Measurements from ENCODE around the gene ITGA3. TPM values are rescaled to one million over a fixed set of nuclear protein-coding genes. Genes with fewer than 3 reads are reported as not detected.

ITGA3 gene
- total RNA-seq, 2 donors from 2014 or later = 31.0 to 36.3 TPM

- peak overlapping the region; percentile 59 to 87 (median 71) for H3K27ac ChIP-seq
- H3K36me3 ChIP-seq (replicated peaks in 1 of 2; ENCODE audit: insufficient read depth in 1 of 2, low read depth in 2 of 2) = peaks cover 0 to 15% of the 10 kb centered on the region in 2 donors
- H3K4me1 ChIP-seq = peaks cover 24% of the 10 kb centered on the region
- 57 to 70% methylated on average over 2 to 16 of the region's 19 CpGs for WGBS, 2 donors
- peak in 1 of 3 donors; percentile 47 for TF ChIP-seq POLR2A (IDR thresholded peaks at IDR 0.05)
- no peak for TF ChIP-seq CTCF (IDR thresholded peaks at IDR 0.05)
- ATAC-seq = peak; percentile 49
- DNase-seq = peak; percentile 61 to 93 (median 84)
- no peaks in the 10 kb centered on the region for H3K27me3 ChIP-seq
- intact Hi-C loops (cut with DNase I) = no loop called here
- no peaks in the 10 kb centered on the region for H3K9me3 ChIP-seq
- H3K4me3 ChIP-seq = no peak overlapping the region
Measured at GRCh38 chr17:50110591-50111349, 54.9 kb downstream of the ITGA3 start.

GRCh38 chr17:50111673-50112655 is 56.1 kb downstream of the ITGA3 start:
- 26 to 53% methylated on average over 5 to 14 of the region's 14 CpGs for WGBS, 2 donors
- Histone ChIP-seq H3K36me3 (replicated peaks in 1 of 2; ENCODE audit: insufficient read depth in 1 of 2, low read depth in 2 of 2) (peaks cover 0 to 10% of the 10 kb centered on the region in 2 donors), H3K4me3 (no peak overlapping the region), H3K4me1 (peaks cover 30% of the 10 kb centered on the region), H3K27me3 (no peaks in the 10 kb centered on the region), H3K9me3 (no peaks in the 10 kb centered on the region), H3K27ac (peak overlapping the region; percentile 59 to 87 (median 71))
- DNase-seq (peak; percentile 58 to 86 (median 72)), ATAC-seq (peak; percentile 76)
- intact Hi-C loops (cut with DNase I) = no loop called here
- TF ChIP-seq CTCF (IDR thresholded peaks at IDR 0.05) (no peak), POLR2A (IDR thresholded peaks at IDR 0.05) (peak in 1 of 3 donors; percentile 25)

- intact Hi-C loops (cut with DNase I) = no loop called here
- Histone ChIP-seq H3K9me3 (no peaks in the 10 kb centered on the region), H3K36me3 (replicated peaks in 1 of 2; ENCODE audit: insufficient read depth in 1 of 2, low read depth in 2 of 2) (peaks cover 0 to 6% of the 10 kb centered on the region in 2 donors), H3K4me1 (peaks cover 36% of the 10 kb centered on the region), H3K27me3 (no peaks in the 10 kb centered on the region), H3K4me3 (no peak overlapping the region), H3K27ac (no peak overlapping the region)
- WGBS, 2 donors = 54 to 61% methylated on average over 17 of the region's 17 CpGs
- no peak for TF ChIP-seq POLR2A (IDR thresholded peaks at IDR 0.05)
- peak in 2 of 7 experiments; percentile 23 to 25 for TF ChIP-seq CTCF (IDR thresholded peaks at IDR 0.05)
- no peak for ATAC-seq
- peak in 1 of 4 donors; percentile 46 for DNase-seq
Measured at GRCh38 chr17:50112694-50113093, 56.8 kb downstream of the ITGA3 start.

DNA sequence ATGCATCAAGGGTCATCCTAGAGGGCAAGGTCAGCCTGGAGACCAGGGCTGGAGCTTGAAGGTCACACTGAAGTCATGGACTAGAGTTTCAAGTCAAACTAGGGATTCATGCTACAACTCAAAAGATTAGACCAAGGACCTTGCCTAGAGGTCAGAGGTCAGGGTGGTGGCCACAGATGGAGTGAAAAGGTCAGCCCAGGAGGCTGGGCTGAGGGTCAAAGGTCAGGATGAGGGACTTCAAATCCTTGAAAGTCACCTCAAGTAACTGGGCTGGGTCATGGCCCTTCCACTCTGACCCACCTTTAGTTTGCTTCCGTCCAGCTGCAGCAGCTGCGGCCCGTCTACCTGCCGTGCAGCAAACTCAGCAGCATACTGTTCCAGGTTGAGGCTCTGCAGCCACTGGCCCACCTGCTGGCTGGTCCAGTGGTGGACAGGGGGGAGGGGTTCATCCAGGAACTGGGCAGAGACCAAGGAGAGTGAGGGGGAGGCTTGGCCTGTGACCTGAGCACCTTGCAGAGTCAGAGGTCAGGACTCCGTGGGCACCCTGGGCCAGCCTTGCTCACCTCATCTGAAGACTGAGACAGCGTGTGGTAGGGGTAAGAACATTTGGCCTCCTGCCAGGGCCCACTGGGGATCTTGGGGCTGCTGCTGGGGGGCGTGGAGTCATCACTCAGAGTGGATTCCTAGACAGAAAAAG is 57.9 kb downstream of the ITGA3 start:
- intact Hi-C loops (cut with DNase I) = no loop called here
- no peak for TF ChIP-seq CTCF (IDR thresholded peaks at IDR 0.05)
- TF ChIP-seq POLR2A (IDR thresholded peaks at IDR 0.05) = no peak
- ATAC-seq (no peak), DNase-seq (no peak)
- H3K36me3 ChIP-seq (replicated peaks in 1 of 2; ENCODE audit: insufficient read depth in 1 of 2, low read depth in 2 of 2) = peaks cover 0 to under 1% of the 10 kb centered on the region in 2 donors
- no peak overlapping the region for H3K4me3 ChIP-seq
- H3K4me1 ChIP-seq = peaks cover 36% of the 10 kb centered on the region
- H3K27me3 ChIP-seq = no peaks in the 10 kb centered on the region
- WGBS, 2 donors = 58 to 64% methylated on average over 4 to 6 of the region's 7 CpGs
- H3K27ac ChIP-seq = no peak overlapping the region
- no peaks in the 10 kb centered on the region for H3K9me3 ChIP-seq
